ENCODE data around the gene PLXNA4. TPM values are rescaled to one million over a fixed set of nuclear protein-coding genes. Genes with fewer than 3 reads are reported as not detected.
A peak's percentile ranks its signal among the peaks of the same experiment; 100 is the strongest.

Gene PLXNA4
- total RNA-seq, 1 donor from 2014 or later, result 34.9 TPM

DNA sequence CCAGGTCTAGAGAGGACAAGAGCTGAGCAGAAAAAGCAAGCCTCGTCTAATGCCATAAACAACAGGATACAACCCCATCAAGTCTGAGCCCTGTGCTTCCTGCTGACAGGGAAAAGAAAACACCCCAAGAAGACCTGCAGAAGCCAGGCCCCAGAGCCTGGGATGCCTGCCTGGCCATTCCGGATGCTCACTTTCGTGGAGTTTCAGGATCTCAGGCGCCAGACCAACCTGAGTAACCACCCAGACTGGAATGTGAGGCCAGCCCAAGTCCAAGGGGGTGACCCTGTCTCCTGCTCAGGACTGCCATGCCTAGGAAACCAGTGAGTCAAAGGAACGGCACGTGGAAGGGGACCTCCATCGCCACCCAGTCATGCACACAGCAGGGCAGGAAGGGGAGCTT lies 74.3 kb downstream of the PLXNA4 start:
- no peak for DNase-seq (ENCODE audit: low spot score)

DNA sequence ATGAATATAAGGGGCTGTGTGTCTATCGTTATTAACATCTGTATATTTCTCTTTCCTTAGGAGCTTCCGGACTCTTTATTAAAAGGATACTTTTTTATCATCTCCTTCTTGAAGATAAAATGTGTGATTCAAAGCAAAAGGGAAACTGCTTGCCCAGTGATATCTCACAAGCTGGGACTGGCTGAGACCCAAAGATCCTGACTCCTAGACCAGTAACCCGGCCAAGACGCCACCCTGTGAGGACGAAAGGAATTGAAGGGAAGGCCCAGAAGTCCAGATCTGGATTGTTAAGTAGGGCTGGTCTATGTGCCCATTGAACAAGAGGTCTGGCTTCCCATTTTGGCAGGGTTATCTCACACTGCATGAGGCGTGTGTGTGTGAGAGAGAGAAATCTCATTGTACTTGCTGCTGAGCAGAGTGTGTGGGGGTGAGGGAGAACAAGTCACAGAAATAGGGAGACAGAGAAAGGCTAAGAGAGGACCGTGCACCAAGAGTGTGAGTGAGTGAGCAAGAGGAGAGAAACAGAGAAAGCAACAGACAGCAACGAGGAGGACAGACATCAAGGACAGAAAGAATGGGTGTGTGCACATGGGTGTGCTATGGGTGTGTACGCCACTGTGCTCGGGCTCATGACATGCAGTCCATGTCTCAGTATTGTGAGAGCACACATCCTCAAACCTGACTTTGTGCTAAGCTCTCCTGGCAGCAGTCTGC lies 75.4 kb downstream of the PLXNA4 start:
- DNase-seq (ENCODE audit: low spot score), result peak; percentile 90

DNA sequence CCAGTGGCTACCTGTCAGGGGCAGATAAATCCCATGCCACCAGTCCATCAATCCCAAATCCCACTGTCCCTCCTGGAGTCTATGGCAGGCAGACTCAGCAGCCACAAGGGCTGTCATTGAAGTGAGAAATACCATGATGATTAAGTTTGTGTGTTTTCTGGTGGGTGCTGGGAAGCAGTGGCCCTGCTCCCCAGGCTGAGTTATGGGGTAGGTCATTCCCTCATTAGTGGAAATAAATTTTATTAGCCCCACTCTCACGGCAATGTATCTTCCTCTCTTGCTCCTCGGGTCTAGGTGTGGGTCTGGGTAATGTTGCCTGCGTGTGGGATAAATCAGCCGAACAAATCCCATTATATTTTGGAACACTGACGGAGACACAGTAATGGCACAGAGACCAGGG lies 76.8 kb downstream of the PLXNA4 start:
- no peak for DNase-seq (ENCODE audit: low spot score)

DNA sequence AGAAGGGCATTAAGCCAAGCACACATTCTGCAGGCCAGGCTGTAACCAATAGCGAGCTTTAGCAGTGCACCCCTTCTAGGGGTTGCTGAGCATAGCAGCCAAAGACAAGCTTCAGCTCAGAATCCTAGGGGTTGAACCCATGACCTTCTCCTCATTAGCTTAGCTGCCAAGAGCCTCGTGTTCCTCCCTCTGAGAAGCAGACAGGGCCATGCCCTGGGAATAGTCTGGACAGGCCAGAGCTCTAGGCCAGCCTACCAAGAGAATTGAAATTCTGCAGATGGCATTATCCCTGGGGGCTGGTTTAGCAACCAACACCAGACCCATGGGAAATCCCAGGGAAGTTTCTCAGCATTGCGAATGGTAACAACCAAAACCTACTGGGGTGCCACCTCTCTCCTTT lies 77.2 kb downstream of the PLXNA4 start:
- peak; percentile 38 for DNase-seq (ENCODE audit: low spot score)

DNA sequence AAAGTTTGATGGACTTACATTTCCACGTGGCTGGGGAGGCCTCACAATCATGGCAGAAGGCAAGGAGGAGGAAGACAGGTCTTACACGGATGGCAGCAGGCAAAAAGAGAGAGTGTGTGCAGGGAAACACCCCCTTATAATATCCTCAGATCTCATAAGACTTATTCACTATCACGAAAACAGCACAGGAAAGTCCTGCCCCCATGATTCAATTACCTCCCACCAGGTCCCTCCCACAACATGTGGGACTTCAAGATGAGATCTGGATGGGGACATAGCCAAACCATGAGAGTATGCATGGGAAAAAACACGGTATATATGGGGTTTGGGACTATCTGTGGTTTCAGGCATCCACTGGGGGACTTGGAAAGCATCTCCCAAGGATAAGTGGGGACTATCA lies 78.0 kb downstream of the PLXNA4 start:
- no peak for DNase-seq (ENCODE audit: low spot score)

DNA sequence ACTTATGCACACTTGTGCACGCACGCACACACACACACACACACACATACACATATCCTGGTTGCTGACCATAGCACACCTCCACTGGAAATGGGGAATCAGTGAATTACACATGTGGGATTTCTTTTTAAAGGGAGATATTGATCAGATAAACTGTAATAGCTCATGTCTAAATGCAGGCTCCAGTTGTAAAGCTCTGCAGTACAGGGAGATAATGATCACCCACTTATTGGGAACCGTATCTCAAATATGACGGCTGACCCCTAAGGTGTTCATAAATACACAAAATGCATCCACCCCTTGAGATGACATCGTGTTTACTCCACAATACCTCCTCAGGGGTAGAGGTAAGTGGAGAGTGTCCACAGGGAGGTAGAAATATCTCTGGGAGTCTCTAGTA lies 79.2 kb downstream of the PLXNA4 start:
- no peak for DNase-seq (ENCODE audit: low spot score)

DNA sequence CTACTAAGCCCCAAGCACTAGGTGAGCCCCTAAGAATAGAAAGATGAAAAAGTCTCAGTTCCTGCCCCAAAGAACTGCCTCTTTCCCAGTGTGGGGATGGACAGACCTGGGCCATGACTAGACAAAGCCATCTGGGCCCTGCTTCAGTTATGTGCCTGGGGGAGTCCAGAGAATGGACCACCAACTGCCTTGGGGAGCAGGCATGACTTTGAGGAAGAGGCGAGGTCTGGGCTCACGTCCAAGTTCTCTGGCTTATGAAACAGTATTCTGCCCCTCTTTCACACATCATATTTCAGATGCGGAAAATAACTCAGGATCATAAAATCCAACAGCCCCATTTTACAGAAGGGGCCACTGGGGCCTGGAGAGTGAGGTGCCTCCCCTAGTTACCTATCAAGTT lies 80.3 kb downstream of the PLXNA4 start:
- no peak for DNase-seq (ENCODE audit: low spot score)

DNA sequence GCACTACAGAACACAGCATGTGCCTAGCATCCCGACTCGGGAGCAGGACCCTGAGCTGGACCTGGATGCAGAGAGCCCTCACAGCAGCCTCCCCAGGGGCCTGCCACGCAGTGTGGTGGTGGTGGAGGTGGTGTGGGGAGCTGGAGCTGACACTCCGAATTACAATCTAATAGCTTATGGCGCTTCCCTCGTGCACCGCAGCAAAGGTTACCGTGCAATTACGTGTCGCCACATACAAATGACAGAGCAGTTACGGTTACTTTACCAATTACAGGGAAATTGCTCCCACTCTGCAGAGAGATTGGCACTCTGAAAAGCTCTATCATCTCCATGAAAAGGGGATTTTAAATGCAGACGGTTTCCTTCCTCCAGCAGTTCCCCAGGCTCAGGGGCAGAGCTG lies 81.8 kb downstream of the PLXNA4 start:
- DNase-seq (ENCODE audit: low spot score), result no peak

DNA sequence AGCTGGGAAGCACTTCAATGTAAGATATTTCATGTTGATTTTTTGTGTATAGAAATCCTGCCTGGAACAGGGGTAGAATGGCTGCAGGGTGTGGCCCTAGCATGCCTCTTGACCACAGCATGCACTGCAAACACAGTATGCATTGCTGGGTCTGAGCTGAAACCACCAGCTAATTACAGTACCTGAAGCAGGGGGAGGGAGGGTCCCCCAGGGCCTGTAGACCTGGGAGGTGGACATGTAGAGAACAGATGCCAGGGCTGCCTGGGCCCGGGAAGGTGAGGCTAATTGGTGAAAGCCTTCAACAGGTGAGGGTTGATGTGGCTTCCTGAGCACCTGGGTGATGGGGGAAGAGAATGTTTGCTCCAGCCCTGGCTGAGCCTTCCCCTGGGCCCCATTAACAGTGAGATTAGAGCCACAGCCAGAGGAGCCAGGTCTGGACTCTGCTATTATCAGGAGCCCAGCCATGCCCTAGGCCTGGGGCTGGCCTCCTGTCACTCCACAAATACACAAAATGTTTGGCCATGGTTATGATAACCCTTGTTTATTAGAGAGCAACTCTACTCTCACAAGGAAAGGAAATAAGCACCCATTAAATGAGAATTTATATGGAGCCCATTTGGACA lies 83.3 kb downstream of the PLXNA4 start:
- DNase-seq (ENCODE audit: low spot score), result no peak

DNA sequence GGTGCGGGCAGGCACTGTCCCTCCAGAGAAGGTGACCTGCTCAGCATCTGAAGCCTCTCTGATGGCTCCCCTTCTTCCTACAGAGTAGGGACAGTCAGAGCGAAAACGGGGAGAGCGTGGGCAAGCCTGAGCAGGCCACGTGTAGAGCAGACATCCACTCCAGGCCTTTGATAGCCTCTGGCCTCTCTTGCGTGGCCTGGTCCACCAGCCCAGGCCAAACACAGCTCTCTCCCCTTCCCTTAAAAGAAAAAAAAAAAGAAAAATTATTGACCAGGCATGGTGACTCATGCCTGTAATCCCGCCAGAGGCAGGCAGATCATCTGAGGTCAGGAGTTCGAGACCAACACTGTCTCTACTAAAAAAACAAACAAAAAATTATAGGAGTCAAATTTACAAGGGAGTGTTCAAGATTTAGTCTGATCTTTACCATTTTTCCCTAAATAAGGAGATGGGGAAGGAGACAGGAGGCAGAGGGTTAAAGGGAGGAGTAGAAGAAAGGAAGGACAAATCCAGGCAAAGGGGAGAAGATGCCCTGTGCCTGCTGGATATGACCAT lies 84.8 kb downstream of the PLXNA4 start:
- no peak for DNase-seq (ENCODE audit: low spot score)

DNA sequence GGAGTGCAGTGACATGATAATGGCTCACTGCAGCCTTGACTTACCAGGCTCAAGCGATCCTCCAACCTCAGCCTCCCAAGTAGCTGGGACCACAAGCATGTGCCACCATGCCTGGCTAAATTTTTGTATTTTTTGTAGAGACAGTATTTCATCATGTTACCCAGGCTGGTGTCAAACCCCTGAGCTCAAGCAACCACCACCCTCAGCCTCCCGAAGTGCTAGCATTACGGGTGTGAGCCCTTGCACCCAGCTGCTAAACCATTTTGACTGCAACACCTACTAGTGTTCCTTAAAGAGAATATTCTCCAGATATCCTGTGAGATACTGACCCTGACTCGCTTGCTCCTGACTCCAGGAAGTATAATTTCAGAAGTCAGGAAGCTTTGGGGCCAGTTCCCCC lies 85.8 kb downstream of the PLXNA4 start:
- no peak for DNase-seq (ENCODE audit: low spot score)

DNA sequence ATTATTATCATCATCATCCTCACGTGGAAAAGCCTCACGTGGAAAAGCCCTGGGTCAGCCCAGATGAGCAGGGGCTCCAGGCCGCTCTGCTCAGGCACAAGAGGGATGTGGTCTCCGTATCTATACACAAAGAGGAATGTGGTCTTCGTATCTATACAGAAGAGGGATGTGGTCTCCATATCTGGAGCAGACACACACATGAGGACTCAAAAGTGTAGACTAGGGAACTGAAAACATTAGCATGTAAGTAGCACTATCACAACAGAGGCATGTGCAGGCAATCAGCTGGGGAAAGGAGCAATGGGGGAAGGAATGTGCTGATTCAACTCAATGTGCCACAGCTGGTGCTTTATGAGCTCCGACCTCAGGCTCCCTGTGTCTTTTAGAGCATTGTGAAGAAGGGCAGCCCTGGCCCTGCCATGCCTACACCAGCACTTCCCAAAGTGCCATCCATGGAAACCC lies 86.5 kb downstream of the PLXNA4 start:
- no peak for DNase-seq (ENCODE audit: low spot score)

DNA sequence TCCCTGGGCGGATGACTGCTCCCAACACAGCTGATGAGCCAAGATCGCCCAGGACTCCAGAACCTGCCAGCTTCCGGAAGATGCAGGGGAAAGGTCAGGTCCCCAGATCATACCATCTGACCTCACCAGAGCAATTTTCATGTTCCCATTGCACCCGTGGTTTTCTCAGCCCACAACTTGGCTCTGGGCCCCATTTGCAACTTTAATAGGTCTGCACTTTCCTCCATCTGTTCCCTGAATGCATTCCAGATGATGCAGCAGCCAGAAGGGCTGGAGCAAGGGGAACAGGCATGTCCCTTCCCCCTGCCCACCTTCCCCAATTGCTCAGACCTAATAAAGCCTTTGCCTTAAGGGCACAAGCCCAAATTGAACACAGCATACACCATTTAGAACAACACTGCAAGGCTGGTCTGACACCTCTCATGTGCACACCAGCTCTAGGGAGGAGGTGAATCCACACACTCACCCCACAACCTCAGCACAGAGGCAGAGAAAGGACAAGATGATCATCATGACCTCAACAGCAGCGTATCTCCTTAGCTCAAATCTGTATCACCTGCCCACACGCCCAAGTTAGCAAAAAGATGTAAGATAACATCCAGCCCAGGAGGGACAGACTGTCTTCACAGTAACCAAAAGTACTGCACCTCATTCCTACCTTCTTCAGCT lies 87.5 kb downstream of the PLXNA4 start:
- no peak for DNase-seq (ENCODE audit: low spot score)

DNA sequence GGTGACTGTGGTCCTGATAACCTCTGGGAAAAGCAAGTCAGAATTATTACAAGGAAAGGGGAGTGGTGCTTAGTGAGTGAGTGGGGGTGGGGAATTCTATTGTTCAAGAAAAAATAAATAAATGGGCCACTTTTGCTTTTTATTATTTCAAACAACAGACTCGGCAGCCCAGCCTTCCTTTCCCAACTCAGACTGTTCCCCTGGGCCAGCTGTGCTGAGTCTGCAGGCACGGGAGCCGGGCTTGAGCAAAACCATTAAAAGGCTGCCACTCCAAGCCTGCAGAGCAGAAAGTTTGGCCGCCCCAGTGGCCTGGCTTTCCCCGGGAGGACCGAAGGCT lies 90.0 kb downstream of the PLXNA4 start:
- peak; percentile 50 for DNase-seq (ENCODE audit: low spot score)

DNA sequence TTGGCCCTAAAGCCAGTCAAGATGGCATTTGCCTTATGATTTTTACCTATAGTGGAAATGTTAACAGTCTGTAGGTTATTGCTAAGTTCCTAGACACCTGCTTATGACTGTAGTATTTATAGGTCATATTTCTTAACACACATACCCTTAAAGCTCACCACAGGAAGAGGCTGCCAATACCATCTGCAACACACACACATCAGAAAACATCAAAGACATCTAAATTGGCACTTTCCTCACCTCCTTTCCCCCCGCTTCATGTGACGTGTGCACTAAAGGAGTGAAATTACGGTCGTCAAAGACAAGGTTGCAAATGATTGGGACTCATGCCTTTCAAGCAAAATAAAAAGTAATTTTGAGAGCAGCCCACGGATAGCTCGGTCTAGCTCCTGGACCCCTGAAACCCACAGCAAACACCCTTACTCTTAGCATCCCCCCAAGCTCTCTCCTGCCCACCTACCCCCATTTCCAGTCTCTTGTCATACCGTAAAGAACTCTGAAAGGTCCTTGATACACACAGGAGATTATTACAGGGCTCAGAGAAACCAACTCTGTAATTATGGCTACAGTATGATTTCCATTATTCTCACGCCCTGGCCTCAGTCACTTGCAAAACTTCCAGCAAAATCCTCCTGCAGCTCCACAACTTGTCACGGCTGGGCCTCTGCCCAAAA lies 90.5 kb downstream of the PLXNA4 start:
- no peak for DNase-seq (ENCODE audit: low spot score)

DNA sequence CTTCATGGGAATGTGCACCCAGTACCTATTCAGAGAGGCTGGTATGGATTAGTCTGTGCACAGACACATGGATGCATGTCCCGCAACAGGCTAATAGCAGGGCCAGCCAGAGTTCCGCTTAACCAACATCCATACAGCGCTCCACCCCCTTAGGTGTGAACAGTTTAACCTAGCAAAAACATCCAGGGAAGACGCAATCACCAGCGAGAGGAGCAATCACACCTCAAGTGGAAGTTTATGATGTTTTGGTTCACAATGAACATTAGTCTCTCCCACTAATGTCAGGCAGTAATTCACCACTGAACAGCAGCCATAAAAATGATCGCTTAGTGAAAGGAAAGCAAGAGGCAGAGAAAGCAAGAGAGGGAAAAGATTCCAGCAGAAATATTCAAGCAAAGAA lies 91.1 kb downstream of the PLXNA4 start:
- no peak for DNase-seq (ENCODE audit: low spot score)

DNA sequence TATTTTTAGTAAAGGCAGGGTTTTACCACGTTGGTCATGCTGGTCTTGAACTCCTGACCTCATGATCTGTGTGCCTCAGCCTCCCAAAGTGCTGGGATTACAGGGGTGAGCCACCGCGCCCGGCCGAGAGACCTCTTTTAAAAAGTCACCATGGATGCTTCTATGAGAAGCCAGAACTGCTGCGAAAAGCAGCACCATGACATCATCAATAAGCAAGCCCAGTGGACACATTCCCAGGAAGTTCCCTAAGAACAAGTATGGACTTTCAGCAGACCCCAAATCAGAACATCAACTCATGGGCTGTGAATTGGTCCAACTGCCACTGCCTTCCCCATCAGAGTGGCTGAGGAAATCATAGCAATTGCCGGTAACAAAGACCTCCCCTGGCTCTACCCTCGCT lies 93.4 kb downstream of the PLXNA4 start:
- no peak for DNase-seq (ENCODE audit: low spot score)

DNA sequence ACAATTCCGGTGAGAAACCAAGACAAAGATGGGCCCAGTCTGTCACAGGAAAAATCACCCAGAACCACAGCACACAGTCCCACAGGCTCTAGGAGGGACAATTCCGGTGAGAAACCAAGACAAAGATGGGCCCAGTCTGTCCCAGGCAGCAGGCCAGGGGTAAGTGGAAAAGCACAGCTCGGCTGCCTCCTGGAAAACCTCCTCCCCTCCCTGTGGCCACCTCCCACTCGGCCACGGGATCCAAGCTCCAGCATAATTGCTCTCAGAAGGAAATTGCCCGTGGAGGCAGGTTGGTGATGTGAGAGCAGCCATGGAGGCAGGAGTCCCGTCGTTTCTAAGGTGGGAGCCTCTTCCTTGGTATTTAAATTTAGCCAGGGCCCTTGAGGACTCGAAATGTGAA lies 95.7 kb downstream of the PLXNA4 start:
- DNase-seq (ENCODE audit: low spot score), result peak; percentile 31

DNA sequence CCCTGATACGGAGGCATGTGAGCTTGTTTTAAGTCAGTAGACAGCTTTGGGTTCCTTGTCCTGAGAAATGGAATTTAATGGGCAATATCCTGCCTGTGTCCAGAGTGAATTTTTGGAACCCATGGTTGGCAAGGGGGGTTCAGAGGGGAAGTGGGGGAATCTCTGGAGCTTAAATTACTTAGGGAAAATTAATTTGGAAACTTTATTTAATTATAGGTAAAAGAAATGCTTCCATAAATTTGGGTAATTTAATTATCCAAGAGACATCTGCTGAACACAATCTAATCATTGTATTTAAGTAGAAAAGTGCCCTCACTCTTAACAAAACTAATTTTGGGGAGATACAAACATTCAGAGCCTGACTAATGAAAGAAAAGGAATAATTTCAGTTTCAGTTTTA lies 99.7 kb downstream of the PLXNA4 start:
- no peak for DNase-seq (ENCODE audit: low spot score)

DNA sequence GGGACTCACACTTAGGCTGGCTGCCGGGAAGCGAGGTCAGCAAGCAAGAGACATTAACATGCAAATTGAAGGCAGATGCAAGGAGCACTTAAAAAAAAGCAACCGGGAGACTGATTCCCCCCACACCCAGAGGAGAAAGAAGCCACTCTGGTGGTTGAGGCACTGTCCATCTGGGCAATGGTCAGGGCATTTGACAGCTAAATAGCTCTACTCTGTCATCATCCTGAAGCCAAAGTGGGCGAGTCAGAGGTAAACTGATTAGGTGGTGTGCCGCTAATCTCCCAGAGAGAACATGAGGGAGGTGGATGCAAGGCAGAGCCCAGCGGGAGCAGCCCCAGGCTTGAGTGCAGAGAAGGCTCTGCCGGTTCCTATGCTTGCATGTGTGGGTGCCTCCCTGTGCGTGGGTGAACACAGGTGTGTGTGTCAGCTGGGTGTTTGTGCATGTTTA lies 100.6 kb downstream of the PLXNA4 start:
- no peak for DNase-seq (ENCODE audit: low spot score)

DNA sequence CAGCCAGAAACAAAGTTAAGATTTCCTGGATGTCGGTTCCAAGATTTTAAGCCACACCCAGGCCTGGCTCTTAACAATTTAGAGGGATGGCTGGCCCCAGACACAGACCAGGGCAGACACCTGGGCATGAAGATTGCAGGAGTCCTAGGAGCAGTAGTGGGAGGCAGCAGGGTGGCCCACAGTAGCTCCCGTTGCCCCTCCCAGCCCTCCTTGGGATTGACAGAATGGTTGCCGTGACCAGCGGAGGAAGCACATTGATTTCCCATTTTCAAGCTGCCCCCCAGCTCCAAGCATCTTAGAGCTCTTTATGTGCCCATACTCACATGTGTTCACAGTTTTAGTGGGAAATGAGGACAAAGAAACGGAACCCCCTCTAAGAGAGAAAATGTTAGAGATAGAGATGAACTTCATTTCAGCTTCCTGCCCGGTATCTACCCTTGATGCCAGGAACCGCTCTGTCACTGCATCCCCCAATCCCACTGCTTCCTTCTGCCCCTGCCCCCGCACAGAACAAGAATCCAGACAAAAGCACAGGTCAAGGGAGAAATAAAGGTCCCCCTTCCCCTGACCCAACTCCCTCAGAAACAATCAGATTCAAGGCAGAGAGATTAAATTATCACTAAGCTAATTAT lies 101.1 kb downstream of the PLXNA4 start:
- no peak for DNase-seq (ENCODE audit: low spot score)
